Endothelial cell of umbilical vein (primary cell): ENCODE results near the gene PODXL2. TPM values are rescaled to one million over a fixed set of nuclear protein-coding genes. Genes with fewer than 3 reads are reported as not detected.
"Not testable (repeated sequence)": the region's sequence is repeated elsewhere in the genome, so short reads cannot be mapped to it uniquely, and the experiment has no call there.

Experiments
- BruUV-seq: library from RNA; stranded (reverse); fragments of 400-500 nt; replicated peaks from 2 replicates; lab custom pipeline; 2021; lab: Mats Ljungman, UMichigan
- CTCF ChIA-PET: fragments of 300-600, 350-600 bp; sonication (Branson Sonifier 250); formaldehyde crosslinking; loops from one replicate; lab custom pipeline; 2021; ENCODE audit warnings: antibody characterized with exemption, inconsistent platforms; lab: Charles Lee
- POLR2A ChIA-PET: fragments of 300-600, 350-600 bp; sonication (Branson Sonifier 250); formaldehyde crosslinking; loops from one replicate; lab custom pipeline; 2021; ENCODE audit warnings: antibody characterized with exemption, inconsistent platforms; lab: Charles Lee
- DNase-seq: peaks from one replicate; pipeline ENCODE4 v3.0.0-alpha.2; 2011; ENCODE audit warnings: low read depth, low spot score
- FAIRE-seq: peaks from 2 replicates; lab custom pipeline; 2011; peaks lifted over from hg19 to GRCh38; lab: Jason Lieb, UNC
- H2AFZ ChIP-seq: 2 replicates; pipeline ENCODE4 v1.6.0; 2012; ENCODE audit warnings: low read depth, low read length, control low read depth, inconsistent platforms
- H3K27ac ChIP-seq: 2 replicates; pipeline ENCODE4 v1.5.1; 2011; ENCODE audit warnings: low read depth, mild to moderate bottlenecking, control low read depth, low read length, moderate library complexity; ENCODE audit not compliant: insufficient read depth
- H3K27me3 ChIP-seq, 2 experiments: 2 replicates each; pipeline versions ENCODE4 v1.6.0 to v1.6.1; 2011; ENCODE audit warnings: low read length in 2 of 2, mixed read lengths in 1 of 2; ENCODE audit not compliant: control insufficient read depth in 2 of 2, insufficient read depth in 2 of 2
- H3K36me3 ChIP-seq, 2 experiments: 2 replicates in 1 of 2; 3 replicates in 1 of 2; pipeline ENCODE4 v1.5.1; 2011; ENCODE audit warnings: low read length in 2 of 2, mild to moderate bottlenecking in 1 of 2, moderate library complexity in 1 of 2; ENCODE audit not compliant: control insufficient read depth in 2 of 2, insufficient read depth in 2 of 2; ENCODE audit errors: extremely low read depth in 1 of 2
- H3K4me1 ChIP-seq: 3 replicates; pipeline ENCODE4 v1.5.1; 2011; ENCODE audit warnings: mild to moderate bottlenecking, low read length; ENCODE audit not compliant: control insufficient read depth, insufficient read depth; ENCODE audit errors: extremely low read depth
- H3K4me2 ChIP-seq: 2 replicates; pipeline ENCODE4 v1.6.1; 2011; ENCODE audit warnings: low read length, control low read depth, mixed read lengths; ENCODE audit not compliant: insufficient read depth
- H3K4me3 ChIP-seq, 3 experiments: fragments of 200-600 bp in 1 of 3; sonication (generic), shearing (Covaris generic) in 1 of 3; replicated peaks in 1 of 3; 2 replicates each; pipeline ENCODE4 v1.5.1; 2011 to 2016; ENCODE audit warnings: control low read depth in 3 of 3, low read length in 3 of 3, mild to moderate bottlenecking in 2 of 3, inconsistent platforms in 1 of 3, low read depth in 1 of 3, moderate library complexity in 1 of 3; ENCODE audit not compliant: insufficient read depth in 1 of 3
- H3K79me2 ChIP-seq: 2 replicates; pipeline ENCODE4 v1.6.0; 2012; ENCODE audit warnings: low read length, inconsistent platforms; ENCODE audit not compliant: control insufficient read depth, insufficient read depth
- H3K9ac ChIP-seq: replicated peaks from 2 replicates; pipeline ENCODE3; 2011; ENCODE audit warnings: low read length, control low read depth; ENCODE audit not compliant: insufficient read depth; ENCODE audit errors: extremely low read depth
- H3K9me1 ChIP-seq: replicated peaks from 3 replicates; pipeline ENCODE4 v1.6.0; 2011; ENCODE audit warnings: mild to moderate bottlenecking, low read length; ENCODE audit not compliant: control insufficient read depth, insufficient read depth; ENCODE audit errors: extremely low read depth
- H3K9me3 ChIP-seq: replicated peaks from 2 replicates; pipeline ENCODE4 v1.5.1; 2012; ENCODE audit warnings: low read length, inconsistent platforms; ENCODE audit not compliant: control insufficient read depth, insufficient read depth
- H4K20me1 ChIP-seq: replicated peaks from 2 replicates; pipeline ENCODE3; 2011; ENCODE audit warnings: mild to moderate bottlenecking, low read length; ENCODE audit not compliant: control insufficient read depth, insufficient read depth; ENCODE audit errors: extremely low read depth
- CTCF ChIP-seq, 2 donors: IDR thresholded peaks; 1 replicate in 1 of 2; 2 replicates in 1 of 2; pipeline ENCODE4 v1.5.1; 2011; ENCODE audit warnings: low read length in 2 of 2, mild to moderate bottlenecking in 2 of 2, moderate library complexity in 2 of 2, control low read depth in 1 of 2, inconsistent platforms in 1 of 2, low read depth in 1 of 2; ENCODE audit not compliant: insufficient read depth in 1 of 2; ENCODE audit errors: extremely low read depth in 1 of 2
- EZH2 ChIP-seq: IDR thresholded peaks from 2 replicates; pipeline ENCODE4 v1.6.1; 2012; ENCODE audit warnings: borderline replicate concordance, low read depth, mild to moderate bottlenecking, moderate library complexity, low read length, inconsistent platforms; ENCODE audit not compliant: severe bottlenecking
- JUN ChIP-seq: IDR thresholded peaks from 2 replicates; pipeline ENCODE4 v1.6.1; 2011; ENCODE audit warnings: borderline replicate concordance, low read depth; ENCODE audit not compliant: insufficient read length, insufficient read depth
- MAX ChIP-seq: IDR thresholded peaks from 2 replicates; pipeline ENCODE4 v1.6.1; 2011; ENCODE audit not compliant: insufficient read depth, insufficient read length
- POLR2A ChIP-seq: IDR thresholded peaks from 2 replicates; pipeline ENCODE4 v1.6.1; 2012; ENCODE audit warnings: low read depth, mild to moderate bottlenecking, control low read depth, low read length
- dilution Hi-C: fragments of 300-500 bp; cut with MboI; formaldehyde crosslinking; loops from one replicate; pipeline ENCODE4 v1.15.0; 2019; ENCODE audit warnings: low sequenced_read_pairs; ENCODE audit not compliant: extremely low pct_ligation_motif_present
- intact Hi-C: fragments of 100-400 bp; cut with micrococcal nuclease; formaldehyde crosslinking; loops from one replicate; pipeline ENCODE4 v1.10.0; 2022
- polyA plus RNA-seq, 4 experiments: library from polyadenylated mRNA; depleted of rRNA in 3 of 4; stranded (reverse) in 3 of 4; unstranded in 1 of 4; fragments of >200 nt; gene quantifications; 2 replicates each; pipeline versions ENCODE4 v1.2.1 to v1.2.3, GENCODE V29; 2011 to 2012; ENCODE audit warnings: missing spikeins in 1 of 4
- total RNA-seq: library from RNA; stranded (reverse); gene quantifications from 2 replicates; pipeline ENCODE4 v1.2.3, GENCODE V29; 2021

PODXL2 gene
- total and polyA plus RNA-seq, 2 donors (not counting 3 experiments of a cell fraction or from before 2014, with no cell fraction given), result 5.5 to 6.5 TPM

DNA sequence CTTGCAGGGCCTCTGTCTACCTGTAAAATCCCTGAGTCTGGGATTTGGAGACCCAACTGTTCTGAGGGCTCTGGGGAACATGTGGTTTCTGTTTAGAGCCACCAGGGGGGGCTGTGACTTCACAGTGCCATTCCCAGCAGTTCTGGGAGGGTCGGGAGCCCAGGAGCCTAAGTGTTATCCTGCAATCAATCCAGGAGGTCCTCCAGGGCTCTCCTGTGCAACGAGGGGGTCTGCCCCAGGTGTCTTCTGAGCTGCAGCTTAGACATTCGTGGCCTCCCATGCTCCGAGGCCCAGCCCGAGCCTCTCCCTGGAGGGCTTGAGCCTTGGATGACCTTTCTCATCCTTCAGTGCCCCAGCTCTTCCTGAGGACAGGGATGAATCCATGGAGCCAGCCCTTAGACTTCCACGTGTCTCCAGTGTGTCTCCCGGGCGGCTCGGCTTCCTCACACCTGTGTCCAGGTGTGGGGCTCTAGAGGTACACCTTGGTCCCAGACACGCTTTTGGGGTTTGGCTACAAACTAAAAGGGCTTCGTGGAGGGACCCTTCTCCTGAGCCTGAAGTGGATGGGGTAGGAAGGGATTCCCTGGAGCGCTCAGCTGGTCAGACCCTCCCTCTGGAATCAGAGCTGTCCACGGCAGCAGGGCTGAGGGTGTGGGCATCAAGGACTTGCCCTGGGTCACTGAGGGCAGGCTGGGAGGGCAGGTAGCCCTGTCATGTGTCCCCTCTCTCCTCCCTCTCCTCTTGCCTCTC lies 23.4 kb downstream of the PODXL2 start:
- H3K9ac ChIP-seq, result no peak overlapping the region
- H3K9me1 ChIP-seq, result no peaks in the 10 kb centered on the region
- H3K27me3 ChIP-seq, result peaks cover 0 to 4% of the 10 kb centered on the region in 2 experiments
- intact Hi-C loops, result loop anchor here (1.0 to 5.0 kb wide), 6 partner anchors 42 to 480 kb away; partner anchors contain the start of gene SEC61A1
- peak; percentile 57 for DNase-seq
- H3K9me3 ChIP-seq, result no peaks in the 10 kb centered on the region
- BruUV-seq, result no TSS peak
- ChIA-PET POLR2A (no interaction called here), CTCF (interaction anchor here (0.7 to 3.7 kb wide), 14 partner anchors 38 to 481 kb away, joined by 3 to 41 read pairs (median 6); no protein-coding TSS in a partner anchor)
- no peak overlapping the region for H3K27ac ChIP-seq
- no peaks in the 10 kb centered on the region for H3K4me1 ChIP-seq
- FAIRE-seq, result peak; percentile 95
- H3K4me3 ChIP-seq, result no peak overlapping the region
- H2AFZ ChIP-seq, result no peak overlapping the region
- no peak overlapping the region for H3K4me2 ChIP-seq
- dilution Hi-C loops, result no loop called here
- no peaks in the 10 kb centered on the region for H3K79me2 ChIP-seq
- H4K20me1 ChIP-seq, result no peaks in the 10 kb centered on the region
- TF ChIP-seq EZH2 (no peak), POLR2A (no peak), CTCF (IDR thresholded peaks at IDR 0.05; ENCODE audit: extremely low read depth in 1 of 2, insufficient read depth in 1 of 2, low read depth in 1 of 2, low read length in 2 of 2) (peak; percentile 84 to 88)
- H3K36me3 ChIP-seq, result no peaks in the 10 kb centered on the region

GRCh38 chr3:127654374-127654773 lies 25.4 kb downstream of the PODXL2 start:
- H3K79me2 ChIP-seq, result no peaks in the 10 kb centered on the region
- FAIRE-seq, result no peak
- intact Hi-C loops, result loop anchor here (5.0 kb wide), 1 partner anchor 478 kb away; no protein-coding TSS in a partner anchor
- ChIA-PET POLR2A (no interaction called here), CTCF (no interaction called here)
- no peak overlapping the region for H3K9ac ChIP-seq
- no peak overlapping the region for H2AFZ ChIP-seq
- no peak overlapping the region for H3K4me2 ChIP-seq
- no peak overlapping the region for H3K27ac ChIP-seq
- H3K27me3 ChIP-seq, result peaks cover 0 to 6% of the 10 kb centered on the region in 2 experiments
- dilution Hi-C loops, result no loop called here
- no TSS peak for BruUV-seq
- H4K20me1 ChIP-seq, result no peaks in the 10 kb centered on the region
- no peak for DNase-seq
- no peaks in the 10 kb centered on the region for H3K9me3 ChIP-seq
- H3K4me3 ChIP-seq, result no peak overlapping the region
- H3K36me3 ChIP-seq, result no peaks in the 10 kb centered on the region
- no peak for TF ChIP-seq JUN
- TF ChIP-seq MAX, result no peak
- no peaks in the 10 kb centered on the region for H3K4me1 ChIP-seq
- no peaks in the 10 kb centered on the region for H3K9me1 ChIP-seq

DNA sequence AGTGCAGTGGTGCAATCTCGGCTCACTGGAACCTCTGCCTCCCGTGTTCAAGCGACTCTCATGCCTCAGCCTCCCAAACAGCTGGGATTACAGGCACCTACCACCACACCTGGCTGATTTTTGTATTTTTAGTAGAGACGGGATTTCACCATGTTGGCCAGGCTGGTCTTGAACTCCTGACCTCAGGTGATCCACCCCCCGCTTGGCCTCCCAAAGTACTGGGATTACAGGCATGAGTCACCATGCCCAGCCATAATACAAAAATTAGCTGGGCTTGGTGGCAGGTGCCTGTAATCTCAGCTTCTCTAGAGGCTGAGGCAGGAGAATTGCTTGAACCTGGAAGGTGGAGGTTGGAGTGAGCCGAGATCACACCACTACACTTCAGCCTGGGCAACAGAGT lies 26.0 kb downstream of the PODXL2 start:
- H2AFZ ChIP-seq, H3K9ac ChIP-seq, H3K79me2 ChIP-seq, FAIRE-seq, H3K36me3 ChIP-seq, H3K4me1 ChIP-seq, BruUV-seq, POLR2A ChIA-PET, H3K9me3 ChIP-seq, H3K4me3 ChIP-seq, H3K9me1 ChIP-seq, H3K27ac ChIP-seq, H3K27me3 ChIP-seq, dilution Hi-C loops, DNase-seq, H3K4me2 ChIP-seq, H4K20me1 ChIP-seq: not testable (repeated sequence)
- intact Hi-C loops, result loop anchor here (5.0 kb wide), 1 partner anchor 477 kb away; no protein-coding TSS in a partner anchor
- CTCF ChIA-PET, result interaction anchor here (1.4 to 1.5 kb wide), 2 partner anchors 203 to 304 kb away, joined by 5 to 6 read pairs; no protein-coding TSS in a partner anchor
